GM12878 (cell line): Measurements from ENCODE around the gene PLXNB2. TPM values are rescaled to one million over a fixed set of nuclear protein-coding genes. Genes with fewer than 3 reads are reported as not detected.

Experiments used
- ATAC-seq: fragments of 200-7000 bp; cut with Tn5 transposase; 3 replicates; pipeline ENCODE4 v1.9.1; 2020; ENCODE audit warnings: mild to moderate bottlenecking, moderate library complexity
- BruUV-seq: library from RNA; stranded (reverse); fragments of 400-500 nt; replicated peaks from 2 replicates; lab custom pipeline; 2021; lab: Mats Ljungman, UMichigan
- CTCF ChIA-PET: fragments of 300-600 bp; sonication (Branson Sonifier 250); formaldehyde crosslinking; extraction: SDS; loops from one replicate; lab custom pipeline; 2021; ENCODE audit warnings: inconsistent platforms; lab: Yijun Ruan, JAX
- POLR2A ChIA-PET: fragments of 350-600 bp; formaldehyde crosslinking; extraction: SDS; loops from one replicate; lab custom pipeline; 2021; ENCODE audit warnings: inconsistent platforms; lab: Charles Lee
- RAD21 ChIA-PET: fragments of 300-600 bp; sonication (Branson Sonifier 250); formaldehyde crosslinking; loops from one replicate; lab custom pipeline; 2023; ENCODE audit warnings: antibody characterized with exemption; ENCODE audit not compliant: unreplicated experiment; lab: Charles Lee
- SMC1A ChIA-PET: fragments of 300-600 bp; sonication (Branson Sonifier 250); formaldehyde crosslinking; loops from one replicate; lab custom pipeline; 2023; ENCODE audit not compliant: unreplicated experiment, uncharacterized antibody; lab: Charles Lee
- DNase-seq: peaks from one replicate; pipeline ENCODE4 v3.0.0-alpha.2; 2011; ENCODE audit warnings: low read depth, low spot score
- FAIRE-seq: peaks from 3 replicates; lab custom pipeline; 2011; peaks lifted over from hg19 to GRCh38; lab: Jason Lieb, UNC
- H2AFZ ChIP-seq: 2 replicates; pipeline ENCODE4 v1.6.0; 2011; ENCODE audit warnings: low read depth, low read length, control low read depth; ENCODE audit not compliant: control insufficient read depth
- H3K27ac ChIP-seq: 2 replicates; pipeline ENCODE4 v1.5.1; 2011; ENCODE audit warnings: control low read depth; ENCODE audit not compliant: control insufficient read depth, insufficient read depth
- H3K27me3 ChIP-seq, 2 experiments: replicated peaks in 1 of 2; 2 replicates each; pipeline versions ENCODE4 v1.6.0 to v1.6.1; 2011; ENCODE audit warnings: low read length in 1 of 2; ENCODE audit not compliant: control insufficient read depth in 2 of 2, insufficient read depth in 2 of 2
- H3K36me3 ChIP-seq, 2 experiments: 2 replicates each; pipeline ENCODE4 v1.5.1; 2011; ENCODE audit warnings: low read length in 1 of 2; ENCODE audit not compliant: control insufficient read depth in 2 of 2, insufficient read depth in 2 of 2
- H3K4me1 ChIP-seq: 2 replicates; pipeline ENCODE4 v1.6.1; 2011; ENCODE audit warnings: mild to moderate bottlenecking, low read length, moderate library complexity, mixed read lengths; ENCODE audit not compliant: control insufficient read depth, insufficient read depth
- H3K4me2 ChIP-seq: 2 replicates; pipeline ENCODE4 v1.6.0; 2011; ENCODE audit warnings: control low read depth; ENCODE audit not compliant: control insufficient read depth, insufficient read depth
- H3K4me3 ChIP-seq: fragments of 200-600 bp; sonication (generic); 2 replicates; pipeline ENCODE4 v1.5.1; 2016
- H3K79me2 ChIP-seq: 2 replicates; pipeline ENCODE4 v1.6.0; 2011; ENCODE audit warnings: low read length; ENCODE audit not compliant: control insufficient read depth, insufficient read depth
- H3K9ac ChIP-seq: 2 replicates; pipeline ENCODE4 v1.8.0; 2011; ENCODE audit warnings: low read length, control low read depth, mixed read lengths; ENCODE audit not compliant: control insufficient read depth, insufficient read depth
- H3K9me3 ChIP-seq: replicated peaks from 3 replicates; pipeline ENCODE4 v1.5.1; 2011; ENCODE audit warnings: mild to moderate bottlenecking, low read length; ENCODE audit not compliant: control insufficient read depth, insufficient read depth
- H4K20me1 ChIP-seq: 2 replicates; pipeline ENCODE4 v1.6.0; 2011; ENCODE audit not compliant: control insufficient read depth, insufficient read depth
- GABPA ChIP-seq: IDR thresholded peaks from 2 replicates; pipeline ENCODE4 v1.6.1; 2014; ENCODE audit warnings: antibody characterized with exemption, low read depth, mild to moderate bottlenecking, inconsistent platforms
- IKZF2 ChIP-seq, 2 experiments: fragments of 450-650 bp; IDR thresholded peaks; 2 replicates each; pipeline ENCODE4 v1.6.1; 2017; ENCODE audit warnings: mild to moderate bottlenecking in 2 of 2, moderate library complexity in 2 of 2
- KAT2A ChIP-seq: conservative IDR thresholded peaks from 2 replicates; pipeline ENCODE4 v1.6.1; 2011; ENCODE audit warnings: low read depth, low read length; ENCODE audit not compliant: control insufficient read depth
- KLF5 ChIP-seq: fragments of 450-650 bp; IDR thresholded peaks from 2 replicates; pipeline ENCODE4 v1.6.1; 2014; ENCODE audit warnings: mild to moderate bottlenecking; ENCODE audit not compliant: partially characterized antibody
- PAX8 ChIP-seq: fragments of 450-650 bp; IDR thresholded peaks from 2 replicates; pipeline ENCODE4 v1.6.1; 2017; ENCODE audit warnings: mild to moderate bottlenecking, moderate library complexity
- RUNX3 ChIP-seq: IDR thresholded peaks from 2 replicates; pipeline ENCODE4 v1.6.1; 2012; ENCODE audit warnings: low read length, inconsistent platforms
- ZNF207 ChIP-seq: fragments of 450-650 bp; IDR thresholded peaks from 2 replicates; pipeline ENCODE4 v1.6.1; 2014; ENCODE audit warnings: antibody characterized with exemption, mild to moderate bottlenecking, borderline replicate concordance
- WGBS: methylation state at CpG from one replicate; pipeline ENCODE4 v1.1.6; 2016; ENCODE audit warnings: low lambda C conversion rate; ENCODE audit not compliant: insufficient replicate concordance, insufficient coverage; ENCODE audit errors: missing lambda C conversion rate; 5-methylcytosine and 5-hydroxymethylcytosine counted together
- in situ Hi-C: fragments of 300-500 bp; cut with MboI; formaldehyde crosslinking; loops from 9 replicates; pipeline ENCODE4 v1.14.3; 2018; ENCODE audit warnings: mixed read lengths
- intact Hi-C: fragments of 100-400 bp; cut with micrococcal nuclease; formaldehyde crosslinking; loops from one replicate; pipeline ENCODE4 v1.14.2; 2022; ENCODE audit not compliant: unreplicated experiment
- polyA plus RNA-seq, 11 experiments: library from polyadenylated mRNA; depleted of rRNA in 4 of 11; unstranded in 6 of 11; stranded (reverse) in 5 of 11; fragments of >200 nt; fragmentation: Nextera tagmentation in 4 of 11; fragmentation: Illumina TruSeq in 1 of 11; extraction: Ambion mirVana in 4 of 11; extraction: Trizol in 1 of 11; gene quantifications; 1 replicate in 1 of 11; 2 replicates in 10 of 11; pipeline versions ENCODE4 v1.2.1 to v1.2.3, GENCODE V29; 2011 to 2016; ENCODE audit warnings: inconsistent platforms in 2 of 11, missing spikeins in 2 of 11, low read depth in 1 of 11
- total RNA-seq, 4 experiments: library from RNA; depleted of rRNA in 3 of 4; stranded (reverse); fragments of >200 nt in 3 of 4; fragmentation: Illumina TruSeq in 1 of 4; extraction: Trizol in 1 of 4; gene quantifications; 2 replicates each; pipeline versions ENCODE4 v1.2.1 to v1.2.3, GENCODE V29; 2013 to 2021
- TF ChIP-seq, protein P1 (sequence below): fragments of 450-650 bp; IDR thresholded peaks from 2 replicates; pipeline ENCODE4 v1.6.1; 2017; ENCODE audit warnings: mild to moderate bottlenecking, moderate library complexity

The PLXNB2 gene
- total and polyA plus RNA-seq, 10 of the 15 experiments (the other 5 are each of a cell fraction or from before 2014, with no cell fraction given): 0.68 to 134 (median 41.9) TPM

DNA sequence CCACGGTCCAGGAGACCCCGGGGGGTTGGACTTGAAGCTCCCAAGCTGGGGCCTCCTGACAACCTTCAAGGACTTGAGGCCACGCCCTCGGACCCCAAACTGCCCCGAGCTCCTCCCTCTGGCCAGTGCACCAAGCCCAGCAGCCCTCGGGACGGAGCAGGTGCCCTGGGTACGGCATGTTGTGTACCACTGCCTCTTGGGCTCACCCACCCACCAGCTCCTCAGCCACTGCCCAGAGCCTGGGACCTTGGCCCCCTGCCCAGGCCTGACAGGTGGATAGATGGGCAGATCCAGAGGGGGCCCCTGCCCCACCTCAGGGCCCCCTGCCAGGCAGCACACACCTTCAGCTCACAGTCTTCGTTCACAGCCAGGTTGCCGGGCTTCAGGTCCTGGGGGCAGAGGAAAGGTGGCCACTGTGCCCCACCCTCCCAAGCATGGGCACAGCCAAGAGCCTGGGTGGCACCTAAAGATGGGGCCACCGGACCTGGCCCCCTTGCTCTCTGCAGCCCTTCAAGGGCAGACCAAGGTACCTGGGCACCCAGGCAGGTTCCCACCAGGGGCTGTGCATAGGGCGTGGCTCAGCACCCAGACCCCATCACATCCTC lies 51.1 kb downstream of the PLXNB2 start:
- ChIA-PET CTCF (no interaction called here), SMC1A (no interaction called here), POLR2A (no interaction called here), RAD21 (no interaction called here)
- FAIRE-seq (no peak), ATAC-seq (no peak), DNase-seq (no peak)
- no TSS peak for BruUV-seq
- Histone ChIP-seq H3K36me3 (no peaks in the 10 kb centered on the region; a peak in 1 of 4 replicates), H3K27ac (no peak overlapping the region), H3K4me3 (no peak overlapping the region), H4K20me1 (no peaks in the 10 kb centered on the region), H2AFZ (no peak overlapping the region), H3K27me3 (no peaks in the 10 kb centered on the region), H3K9ac (no peak overlapping the region), H3K4me1 (0 out of 2 replicates have a peak, but pooled peaks cover 4% of the 10 kb centered on the region), H3K4me2 (no peak overlapping the region), H3K79me2 (peaks cover 8% of the 10 kb centered on the region), H3K9me3 (no peaks in the 10 kb centered on the region)
- in situ Hi-C loops: loop anchor here (10.0 kb wide), 2 partner anchors 238 to 358 kb away; no protein-coding TSS in a partner anchor
- 91% methylated on average over 12 of the region's 12 CpGs for WGBS
- TF ChIP-seq KLF5 (no peak), ZNF207 (no peak), IKZF2 (IDR thresholded peaks at IDR 0.05) (no peak), GABPA (no peak), KAT2A (no peak), PAX8 (no peak)
- intact Hi-C loops: no loop called here

DNA sequence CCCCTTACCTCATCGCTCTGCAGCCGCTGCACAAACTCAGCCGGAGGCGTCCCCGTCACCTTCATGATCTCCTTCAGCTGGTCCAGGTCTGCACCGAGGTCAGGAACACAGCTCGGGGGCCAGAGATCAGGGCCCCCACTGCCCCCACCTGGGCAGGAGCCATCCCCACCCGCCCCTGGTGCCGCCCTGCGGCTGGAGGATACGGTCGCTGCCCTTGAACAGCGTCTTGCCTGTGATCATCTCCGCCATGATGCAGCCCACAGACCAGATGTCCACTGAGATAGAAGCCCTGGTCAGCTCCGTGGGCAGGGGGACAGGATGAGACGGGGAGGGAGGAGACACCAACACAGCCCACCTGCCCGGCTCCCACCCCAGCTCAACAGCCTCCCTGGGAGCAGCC lies 51.8 kb downstream of the PLXNB2 start:
- H3K4me1 ChIP-seq: 0 out of 2 replicates have a peak, but pooled peaks cover 4% of the 10 kb centered on the region
- H3K4me3 ChIP-seq: no peak overlapping the region
- TF ChIP-seq RUNX3: no peak
- TF ChIP-seq, protein P1, sequence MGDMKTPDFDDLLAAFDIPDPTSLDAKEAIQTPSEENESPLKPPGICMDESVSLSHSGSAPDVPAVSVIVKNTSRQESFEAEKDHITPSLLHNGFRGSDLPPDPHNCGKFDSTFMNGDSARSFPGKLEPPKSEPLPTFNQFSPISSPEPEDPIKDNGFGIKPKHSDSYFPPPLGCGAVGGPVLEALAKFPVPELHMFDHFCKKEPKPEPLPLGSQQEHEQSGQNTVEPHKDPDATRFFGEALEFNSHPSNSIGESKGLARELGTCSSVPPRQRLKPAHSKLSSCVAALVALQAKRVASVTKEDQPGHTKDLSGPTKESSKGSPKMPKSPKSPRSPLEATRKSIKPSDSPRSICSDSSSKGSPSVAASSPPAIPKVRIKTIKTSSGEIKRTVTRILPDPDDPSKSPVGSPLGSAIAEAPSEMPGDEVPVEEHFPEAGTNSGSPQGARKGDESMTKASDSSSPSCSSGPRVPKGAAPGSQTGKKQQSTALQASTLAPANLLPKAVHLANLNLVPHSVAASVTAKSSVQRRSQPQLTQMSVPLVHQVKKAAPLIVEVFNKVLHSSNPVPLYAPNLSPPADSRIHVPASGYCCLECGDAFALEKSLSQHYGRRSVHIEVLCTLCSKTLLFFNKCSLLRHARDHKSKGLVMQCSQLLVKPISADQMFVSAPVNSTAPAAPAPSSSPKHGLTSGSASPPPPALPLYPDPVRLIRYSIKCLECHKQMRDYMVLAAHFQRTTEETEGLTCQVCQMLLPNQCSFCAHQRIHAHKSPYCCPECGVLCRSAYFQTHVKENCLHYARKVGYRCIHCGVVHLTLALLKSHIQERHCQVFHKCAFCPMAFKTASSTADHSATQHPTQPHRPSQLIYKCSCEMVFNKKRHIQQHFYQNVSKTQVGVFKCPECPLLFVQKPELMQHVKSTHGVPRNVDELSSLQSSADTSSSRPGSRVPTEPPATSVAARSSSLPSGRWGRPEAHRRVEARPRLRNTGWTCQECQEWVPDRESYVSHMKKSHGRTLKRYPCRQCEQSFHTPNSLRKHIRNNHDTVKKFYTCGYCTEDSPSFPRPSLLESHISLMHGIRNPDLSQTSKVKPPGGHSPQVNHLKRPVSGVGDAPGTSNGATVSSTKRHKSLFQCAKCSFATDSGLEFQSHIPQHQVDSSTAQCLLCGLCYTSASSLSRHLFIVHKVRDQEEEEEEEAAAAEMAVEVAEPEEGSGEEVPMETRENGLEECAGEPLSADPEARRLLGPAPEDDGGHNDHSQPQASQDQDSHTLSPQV: no peak
- TF ChIP-seq, all 136 proteins: peak for 0
- RAD21 ChIA-PET: no interaction called here
- SMC1A ChIA-PET: no interaction called here
- Histone ChIP-seq H3K27me3 (no peaks in the 10 kb centered on the region), H3K9ac (no peak overlapping the region), H4K20me1 (no peaks in the 10 kb centered on the region), H2AFZ (no peak overlapping the region), H3K27ac (no peak overlapping the region), H3K79me2 (peaks cover 5% of the 10 kb centered on the region), H3K36me3 (no peaks in the 10 kb centered on the region; a peak in 1 of 4 replicates), H3K4me2 (no peak overlapping the region), H3K9me3 (no peaks in the 10 kb centered on the region)
- FAIRE-seq (no peak), DNase-seq (no peak), ATAC-seq (no peak)
- CTCF ChIA-PET: no interaction called here
- no TSS peak for BruUV-seq
- 95% methylated on average over 17 of the region's 17 CpGs for WGBS
- POLR2A ChIA-PET: no interaction called here
- in situ Hi-C loops: loop anchor here (10.0 kb wide), 2 partner anchors 239 to 359 kb away; no protein-coding TSS in a partner anchor
- intact Hi-C loops: no loop called here
